ENCODE data around the gene EML4. TPM values are rescaled to one million over a fixed set of nuclear protein-coding genes. Genes with fewer than 3 reads are reported as not detected.

Gene EML4
- total and polyA plus RNA-seq, 2 of the 13 experiments (the other 11 are each of a cell fraction or from before 2014, with no cell fraction given), result 243 to 476 TPM

- no peak for TF ChIP-seq BRF2 (CRISPR knock-in tag; IDR thresholded peaks at IDR 0.05)
- no peak for TF ChIP-seq ZBTB38 (CRISPR knock-in tag; IDR thresholded peaks at IDR 0.05)
- 0 out of 2 replicates have a peak, but pooled peaks have one; percentile 14 for TF ChIP-seq ZNF329 (CRISPR knock-in tag; IDR thresholded peaks at IDR 0.05; ENCODE audit: low read depth)
- TF ChIP-seq SNAI1 (CRISPR knock-in tag; IDR thresholded peaks at IDR 0.05; ENCODE audit: borderline replicate concordance), result 0 out of 2 replicates have a peak, but pooled peaks have one; percentile 21
- 0 out of 2 replicates have a peak, but pooled peaks have one; percentile 21 for TF ChIP-seq CCDC6 (CRISPR knock-in tag; IDR thresholded peaks at IDR 0.05)
- 0 out of 2 replicates have a peak, but pooled peaks have one; percentile 0 for TF ChIP-seq ZNF639 (CRISPR knock-in tag; conservative IDR thresholded peaks at IDR 0.05)
- peak; percentile 81; the same call in 1 of the 2 replicates for TF ChIP-seq ZNF556 (CRISPR knock-in tag; IDR thresholded peaks at IDR 0.05; ENCODE audit: borderline replicate concordance)
- no peak; the same call in 1 of the 2 replicates for TF ChIP-seq UBTF (CRISPR knock-in tag; IDR thresholded peaks at IDR 0.05)
- TF ChIP-seq ZNF891 (CRISPR knock-in tag; IDR thresholded peaks at IDR 0.05), result no peak
- 0 out of 2 replicates have a peak, but pooled peaks have one; percentile 2 for TF ChIP-seq IRF9 (CRISPR knock-in tag; IDR thresholded peaks at IDR 0.05; ENCODE audit: borderline replicate concordance)
- TF ChIP-seq NR2F1 (CRISPR knock-in tag; IDR thresholded peaks at IDR 0.05), result 0 out of 4 replicates have a peak, but pooled peaks of 1 of the 2 experiments have one; percentile 15
- 0 out of 2 replicates have a peak, but pooled peaks have one; percentile 63 for TF ChIP-seq NFKB2 (CRISPR knock-in tag; IDR thresholded peaks at IDR 0.05; ENCODE audit: borderline replicate concordance)
- no peak for TF ChIP-seq RARA (CRISPR knock-in tag; IDR thresholded peaks at IDR 0.05)
- no peak for TF ChIP-seq ZNF496 (CRISPR knock-in tag; IDR thresholded peaks at IDR 0.05; ENCODE audit: insufficient replicate concordance)
- 0 out of 2 replicates have a peak, but pooled peaks have one; percentile 7 for TF ChIP-seq ETS1 (CRISPR knock-in tag; IDR thresholded peaks at IDR 0.05)
- peak; percentile 86; the same call in 1 of the 2 replicates for TF ChIP-seq NCOA1 (CRISPR knock-in tag; IDR thresholded peaks at IDR 0.05)
- TF ChIP-seq REXO4 (CRISPR knock-in tag; IDR thresholded peaks at IDR 0.05; ENCODE audit: borderline replicate concordance), result no peak
- TF ChIP-seq ZXDC (CRISPR knock-in tag; IDR thresholded peaks at IDR 0.05), result peak; percentile 11; the same call in 1 of the 2 replicates
Observed at GRCh38 chr2:42169874-42170521, 845 bp downstream of the EML4 start (continued).

Data from HepG2 (cell line).